ENCODE results near the gene RGS11. TPM values are rescaled to one million over a fixed set of nuclear protein-coding genes. Genes with fewer than 3 reads are reported as not detected.

RGS11 gene
- total and polyA plus RNA-seq, 4 donors: 1.8 to 5.6 (median 3.2) TPM

DNA sequence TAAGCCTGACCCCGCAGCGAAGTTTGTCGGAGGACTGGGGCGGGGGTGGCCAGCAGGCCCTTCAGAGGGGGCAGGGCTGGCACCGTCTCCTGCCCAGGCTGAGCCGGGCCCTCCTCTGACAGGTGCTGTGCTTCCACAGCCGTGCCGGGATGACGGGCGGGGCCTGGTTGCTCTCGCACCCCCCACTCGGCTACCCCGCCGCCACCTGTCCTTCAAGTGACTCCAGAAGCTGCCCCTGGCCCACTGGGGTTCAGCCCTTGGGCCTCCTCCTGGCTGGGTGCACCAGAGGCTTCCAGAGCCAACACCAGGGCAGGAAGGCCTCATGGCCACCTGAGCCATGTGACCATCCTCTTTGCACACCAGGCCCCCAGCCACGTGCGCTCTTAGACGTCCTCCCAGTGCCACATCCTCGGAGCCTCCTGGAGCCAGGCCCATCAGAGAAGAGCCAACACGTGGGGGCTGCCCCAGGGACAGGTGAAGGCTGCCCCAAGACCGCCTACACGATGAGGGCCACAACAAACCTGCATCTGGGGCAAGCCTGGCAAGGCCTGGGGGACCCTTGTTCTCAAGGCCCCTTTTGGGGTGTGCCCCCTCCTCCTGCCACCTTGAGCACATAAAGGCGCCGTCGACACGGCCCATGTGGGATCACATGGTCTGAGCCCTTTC lies 14.4 kb upstream of the RGS11 start:
- ATAC-seq (ENCODE audit: insufficient read depth, low FRiP score) (no peak), DNase-seq (no peak)
- Histone ChIP-seq H3K27ac (ENCODE audit: low read depth in 1 of 2, low read length in 1 of 2) (no peak overlapping the region), H3K4me3 (no peak overlapping the region), H3K4me1 (ENCODE audit: control insufficient read depth in 5 of 5, insufficient read depth in 5 of 5, low read length in 5 of 5) (no peaks in the 10 kb centered on the region), H3K36me3 (ENCODE audit: control insufficient read depth in 4 of 4, insufficient read depth in 4 of 4, low read length in 4 of 4) (peaks cover 0 to 66% (median 8%) of the 10 kb centered on the region in 4 donors), H3K9me3 (ENCODE audit: control insufficient read depth in 4 of 4, insufficient read depth in 3 of 4, low read length in 3 of 4) (no peaks in the 10 kb centered on the region), H3K9ac (ENCODE audit: insufficient read depth in 1 of 2, low read length in 2 of 2) (no peak overlapping the region), H3K27me3 (ENCODE audit: control insufficient read depth in 3 of 3, insufficient read depth in 3 of 3, low read length in 2 of 3) (no peaks in the 10 kb centered on the region)
- WGBS, 2 donors: 94 to 96% methylated on average over 25 of the region's 25 CpGs
- no peak for TF ChIP-seq CTCF (IDR thresholded peaks at IDR 0.05; ENCODE audit: control extremely low read depth, extremely low read depth)

DNA sequence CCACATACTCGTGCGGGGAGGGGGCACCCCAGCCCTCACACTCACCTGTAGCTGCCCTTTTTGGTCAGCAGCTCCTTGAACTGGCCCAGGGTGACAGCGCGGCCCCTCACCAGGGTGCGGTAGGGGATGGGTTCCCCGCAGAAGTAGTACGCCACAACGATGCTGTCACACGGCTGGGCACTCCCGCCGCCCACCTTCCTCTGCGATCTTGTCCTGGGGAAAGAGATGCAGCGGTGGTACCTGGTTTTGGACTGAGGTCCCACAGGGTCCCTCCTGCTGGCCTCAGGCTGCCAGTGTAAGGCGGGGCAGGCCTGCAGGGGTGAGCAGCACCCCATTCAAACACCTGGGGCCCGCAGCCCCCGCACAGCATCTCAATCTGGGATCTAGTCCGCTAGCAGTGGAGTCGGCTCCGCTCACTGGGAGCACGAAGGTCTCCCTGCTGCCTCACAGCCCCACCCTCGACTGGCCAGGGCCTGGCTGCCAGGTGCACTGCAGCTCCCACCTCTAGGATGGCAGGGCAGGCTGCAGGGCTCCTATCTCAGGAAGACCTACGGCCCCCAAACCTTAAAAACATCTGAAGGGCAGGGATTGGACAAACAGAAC lies 13.8 kb upstream of the RGS11 start:
- no peak overlapping the region for H3K9ac ChIP-seq (ENCODE audit: insufficient read depth in 1 of 2, low read length in 2 of 2)
- WGBS, 2 donors: 95 to 96% methylated on average over 22 of the region's 22 CpGs
- peaks cover 0 to 66% (median 8%) of the 10 kb centered on the region in 4 donors for H3K36me3 ChIP-seq (ENCODE audit: control insufficient read depth in 4 of 4, insufficient read depth in 4 of 4, low read length in 4 of 4)
- no peaks in the 10 kb centered on the region for H3K4me1 ChIP-seq (ENCODE audit: control insufficient read depth in 5 of 5, insufficient read depth in 5 of 5, low read length in 5 of 5)
- H3K27me3 ChIP-seq (ENCODE audit: control insufficient read depth in 3 of 3, insufficient read depth in 3 of 3, low read length in 2 of 3): no peaks in the 10 kb centered on the region
- H3K9me3 ChIP-seq (ENCODE audit: control insufficient read depth in 4 of 4, insufficient read depth in 3 of 4, low read length in 3 of 4): no peaks in the 10 kb centered on the region
- ATAC-seq (ENCODE audit: insufficient read depth, low FRiP score): no peak
- no peak overlapping the region for H3K27ac ChIP-seq (ENCODE audit: low read depth in 1 of 2, low read length in 1 of 2)
- no peak for DNase-seq
- TF ChIP-seq CTCF (IDR thresholded peaks at IDR 0.05; ENCODE audit: control extremely low read depth, extremely low read depth): no peak
- H3K4me3 ChIP-seq: no peak overlapping the region

GRCh38 chr16:287981-288920 lies 12.5 kb upstream of the RGS11 start:
- no peak for ATAC-seq (ENCODE audit: insufficient read depth, low FRiP score)
- Histone ChIP-seq H3K36me3 (ENCODE audit: control insufficient read depth in 4 of 4, insufficient read depth in 4 of 4, low read length in 4 of 4) (peaks cover 0 to 63% (median 8%) of the 10 kb centered on the region in 4 donors), H3K9ac (ENCODE audit: insufficient read depth in 1 of 2, low read length in 2 of 2) (no peak overlapping the region), H3K9me3 (ENCODE audit: control insufficient read depth in 4 of 4, insufficient read depth in 3 of 4, low read length in 3 of 4) (no peaks in the 10 kb centered on the region), H3K27me3 (ENCODE audit: control insufficient read depth in 3 of 3, insufficient read depth in 3 of 3, low read length in 2 of 3) (no peaks in the 10 kb centered on the region), H3K4me3 (no peak overlapping the region), H3K4me1 (ENCODE audit: control insufficient read depth in 5 of 5, insufficient read depth in 5 of 5, low read length in 5 of 5) (no peaks in the 10 kb centered on the region), H3K27ac (ENCODE audit: low read depth in 1 of 2, low read length in 1 of 2) (no peak overlapping the region)
- TF ChIP-seq CTCF (IDR thresholded peaks at IDR 0.05; ENCODE audit: control extremely low read depth, extremely low read depth): no peak
- WGBS, 2 donors: 95 to 96% methylated on average over 33 of the region's 33 CpGs
- DNase-seq: no peak

Measured in lung (tissue), 12 donors.